ENCODE results near the gene TRIM17. TPM values are rescaled to one million over a fixed set of nuclear protein-coding genes. Genes with fewer than 3 reads are reported as not detected.

The TRIM17 gene
- total and polyA plus RNA-seq, 2 of the 8 experiments (the other 6 are each of a cell fraction or from before 2014, with no cell fraction given): 1.1 to 2.2 TPM

GRCh38 chr1:228463009-228463558, 46.4 kb upstream of the TRIM17 start (continued):
- TF ChIP-seq MAX (IDR thresholded peaks at IDR 0.05): no peak
